Neural progenitor cell (in vitro differentiated cells): Measurements from ENCODE around the gene SMC6. TPM values are rescaled to one million over a fixed set of nuclear protein-coding genes. Genes with fewer than 3 reads are reported as not detected.

Experiments used
- DNase-seq: peaks from one replicate; pipeline ENCODE4 v3.0.0-alpha.2; 2016; ENCODE audit warnings: low spot score
- H2AFZ ChIP-seq: fragments of 200-600 bp; sonication (generic); replicated peaks from 2 replicates; pipeline ENCODE4 v1.6.1; 2016; ENCODE audit warnings: antibody characterized with exemption
- H3F3A ChIP-seq: fragments of 200-600 bp; sonication (generic); 2 replicates; pipeline ENCODE4 v1.6.1; 2016; ENCODE audit warnings: antibody characterized with exemption, low read depth
- H3K27ac ChIP-seq: fragments of 200-600 bp; sonication (generic); 2 replicates; pipeline ENCODE4 v1.5.1; 2016; ENCODE audit warnings: mild to moderate bottlenecking
- H3K27me3 ChIP-seq: fragments of 200-600 bp; sonication (generic); 2 replicates; pipeline ENCODE4 v1.6.1; 2016; ENCODE audit warnings: mild to moderate bottlenecking, moderate library complexity
- H3K36me3 ChIP-seq: fragments of 200-600 bp; sonication (generic); 2 replicates; pipeline ENCODE4 v1.5.1; 2016
- H3K4me1 ChIP-seq: fragments of 200-600 bp; sonication (generic); 2 replicates; pipeline ENCODE4 v1.6.1; 2016; ENCODE audit warnings: mixed run types
- H3K4me2 ChIP-seq: fragments of 200-600 bp; sonication (generic); 2 replicates; pipeline ENCODE4 v1.6.1; 2016
- H3K4me3 ChIP-seq: fragments of 200-600 bp; sonication (generic); 2 replicates; pipeline ENCODE4 v1.5.1; 2016
- H3K79me2 ChIP-seq: fragments of 200-600 bp; sonication (generic); 2 replicates; pipeline ENCODE4 v1.6.1; 2016; ENCODE audit warnings: low read depth
- H3K9ac ChIP-seq: fragments of 200-600 bp; sonication (generic); 2 replicates; pipeline ENCODE4 v1.6.1; 2016
- H3K9me3 ChIP-seq: fragments of 200-600 bp; sonication (generic); 2 replicates; pipeline ENCODE4 v1.5.1; 2016; ENCODE audit warnings: low read depth
- H4K20me1 ChIP-seq: fragments of 200-600 bp; sonication (generic); 2 replicates; pipeline ENCODE4 v1.6.1; 2016; ENCODE audit warnings: low read depth
- H3K27ac Mint-ChIP-seq: 3 replicates; pipeline ENCODE4 v1.8.0; 2021; ENCODE audit warnings: mixed read lengths
- H3K27me3 Mint-ChIP-seq: 2 replicates; pipeline ENCODE4 v1.8.0; 2022; ENCODE audit warnings: low read depth, mild to moderate bottlenecking, inconsistent platforms, moderate library complexity, mixed read lengths; ENCODE audit not compliant: insufficient read depth
- H3K36me3 Mint-ChIP-seq: 3 replicates; pipeline ENCODE4 v1.8.0; 2021; ENCODE audit warnings: mixed read lengths
- H3K4me1 Mint-ChIP-seq: 3 replicates; pipeline ENCODE4 v1.8.0; 2021; ENCODE audit warnings: mixed read lengths
- H3K4me3 Mint-ChIP-seq: 3 replicates; pipeline ENCODE4 v1.8.0; 2021; ENCODE audit warnings: mild to moderate bottlenecking, moderate library complexity, mixed read lengths
- H3K9me3 Mint-ChIP-seq: 3 replicates; pipeline ENCODE4 v1.8.0; 2020; ENCODE audit warnings: mixed read lengths
- EZH2 ChIP-seq: fragments of 200-600 bp; sonication (generic); IDR thresholded peaks from 2 replicates; pipeline ENCODE4 v1.6.1; 2017; ENCODE audit warnings: antibody characterized with exemption, mild to moderate bottlenecking, moderate library complexity
- EZH2phosphoT487 ChIP-seq: fragments of 200-600 bp; sonication (generic); IDR thresholded peaks from 2 replicates; pipeline ENCODE4 v1.6.1; 2017; ENCODE audit warnings: antibody characterized with exemption
- total RNA-seq: library from RNA; depleted of rRNA; stranded (reverse); fragments of >200 nt; gene quantifications from 2 replicates; pipeline ENCODE4 v1.2.3, GENCODE V29; 2015; ENCODE audit warnings: low replicate concordance
- TF ChIP-seq, protein P1 (sequence below): fragments of 200-600 bp; sonication (generic); IDR thresholded peaks from 2 replicates; pipeline ENCODE4 v1.5.1; 2017; ENCODE audit warnings: antibody characterized with exemption, mild to moderate bottlenecking

The SMC6 gene
- total RNA-seq, 1 donor from 2014 or later: 56.8 TPM

DNA sequence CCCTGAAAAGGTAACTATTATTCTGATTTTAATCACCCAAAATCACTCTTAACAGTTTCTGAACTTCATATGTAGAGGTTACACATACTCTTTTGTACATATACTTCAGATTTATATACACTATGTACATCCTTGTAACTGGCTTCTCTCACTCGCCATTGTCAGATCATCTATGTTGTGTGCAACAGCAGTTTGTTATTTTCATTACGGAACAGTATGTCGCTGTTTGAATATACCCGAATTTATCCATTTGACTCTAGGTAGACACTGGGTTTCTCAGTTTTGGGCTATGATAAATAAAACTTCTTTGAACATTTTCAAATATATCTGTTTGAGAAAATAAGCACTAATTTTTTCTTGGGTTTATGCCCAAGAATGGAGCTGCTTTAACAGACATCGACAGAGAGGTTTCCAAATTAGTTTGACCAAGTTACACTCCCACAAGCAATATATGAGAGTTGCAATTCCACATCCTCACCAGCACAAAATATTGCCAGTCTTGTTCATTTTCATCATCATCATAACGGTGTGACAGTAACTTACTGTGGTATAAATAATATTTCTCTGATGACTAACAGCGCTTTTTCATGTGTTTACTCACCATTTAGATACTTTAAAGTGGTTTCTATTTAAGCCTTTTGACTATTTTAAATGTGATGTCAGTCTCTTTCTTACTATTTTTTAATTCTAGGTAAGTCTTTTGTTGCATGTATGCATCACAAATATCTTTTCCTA lies 80.9 kb downstream of the SMC6 start:
- Histone ChIP-seq H2AFZ (no peak overlapping the region), H3K27ac (no peak overlapping the region), H3K9ac (no peak overlapping the region), H4K20me1 (no peaks in the 10 kb centered on the region), H3F3A (peaks cover 6% of the 10 kb centered on the region), H3K4me1 (no peaks in the 10 kb centered on the region), H3K4me3 (no peak overlapping the region), H3K9me3 (no peaks in the 10 kb centered on the region), H3K79me2 (no peaks in the 10 kb centered on the region), H3K4me2 (no peak overlapping the region), H3K27me3 (no peaks in the 10 kb centered on the region), H3K36me3 (peaks cover 20% of the 10 kb centered on the region)
- H3K4me1 Mint-ChIP-seq: no peaks in the 10 kb centered on the region
- TF ChIP-seq, protein P1, sequence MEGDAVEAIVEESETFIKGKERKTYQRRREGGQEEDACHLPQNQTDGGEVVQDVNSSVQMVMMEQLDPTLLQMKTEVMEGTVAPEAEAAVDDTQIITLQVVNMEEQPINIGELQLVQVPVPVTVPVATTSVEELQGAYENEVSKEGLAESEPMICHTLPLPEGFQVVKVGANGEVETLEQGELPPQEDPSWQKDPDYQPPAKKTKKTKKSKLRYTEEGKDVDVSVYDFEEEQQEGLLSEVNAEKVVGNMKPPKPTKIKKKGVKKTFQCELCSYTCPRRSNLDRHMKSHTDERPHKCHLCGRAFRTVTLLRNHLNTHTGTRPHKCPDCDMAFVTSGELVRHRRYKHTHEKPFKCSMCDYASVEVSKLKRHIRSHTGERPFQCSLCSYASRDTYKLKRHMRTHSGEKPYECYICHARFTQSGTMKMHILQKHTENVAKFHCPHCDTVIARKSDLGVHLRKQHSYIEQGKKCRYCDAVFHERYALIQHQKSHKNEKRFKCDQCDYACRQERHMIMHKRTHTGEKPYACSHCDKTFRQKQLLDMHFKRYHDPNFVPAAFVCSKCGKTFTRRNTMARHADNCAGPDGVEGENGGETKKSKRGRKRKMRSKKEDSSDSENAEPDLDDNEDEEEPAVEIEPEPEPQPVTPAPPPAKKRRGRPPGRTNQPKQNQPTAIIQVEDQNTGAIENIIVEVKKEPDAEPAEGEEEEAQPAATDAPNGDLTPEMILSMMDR: no peak
- no peak for TF ChIP-seq EZH2phosphoT487
- TF ChIP-seq EZH2: no peak
- no peaks in the 10 kb centered on the region for H3K9me3 Mint-ChIP-seq
- H3K36me3 Mint-ChIP-seq: peaks cover 6% of the 10 kb centered on the region
- no peak overlapping the region for H3K27ac Mint-ChIP-seq
- H3K27me3 Mint-ChIP-seq: no peaks in the 10 kb centered on the region
- no peak overlapping the region for H3K4me3 Mint-ChIP-seq
- DNase-seq: no peak

DNA sequence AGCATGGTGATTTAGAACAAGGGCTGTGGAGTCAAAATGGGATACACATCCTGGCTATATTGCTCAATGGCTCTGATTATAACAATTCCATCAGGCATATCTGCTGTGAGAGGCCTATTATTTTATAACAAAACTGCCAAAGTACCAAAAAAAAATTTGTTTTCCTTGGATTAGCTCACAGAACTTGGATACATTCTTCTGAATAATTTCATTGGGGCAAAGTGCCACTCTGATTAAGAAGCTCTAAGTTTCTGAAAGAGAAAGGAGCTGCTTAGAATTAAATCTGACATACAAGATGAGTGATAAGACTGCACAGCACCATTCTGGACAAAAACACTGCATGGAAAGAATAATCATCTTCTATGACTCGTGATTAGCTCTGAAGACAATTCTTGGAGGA lies 85.7 kb downstream of the SMC6 start:
- H3K36me3 ChIP-seq: peaks cover 18% of the 10 kb centered on the region
- no peaks in the 10 kb centered on the region for H3K9me3 Mint-ChIP-seq
- peaks cover 3% of the 10 kb centered on the region for H3F3A ChIP-seq
- no peak overlapping the region for H3K4me3 ChIP-seq
- H3K27me3 ChIP-seq: no peaks in the 10 kb centered on the region
- no peaks in the 10 kb centered on the region for H3K27me3 Mint-ChIP-seq
- no peak overlapping the region for H3K4me3 Mint-ChIP-seq
- no peak overlapping the region for H3K27ac Mint-ChIP-seq
- H3K27ac ChIP-seq: no peak overlapping the region
- TF ChIP-seq, protein P1: no peak
- TF ChIP-seq EZH2 (no peak), EZH2phosphoT487 (no peak)
- no peaks in the 10 kb centered on the region for H3K4me1 ChIP-seq
- DNase-seq: no peak
- no peaks in the 10 kb centered on the region for H4K20me1 ChIP-seq
- H3K9me3 ChIP-seq: no peaks in the 10 kb centered on the region
- peaks cover 12% of the 10 kb centered on the region for H3K36me3 Mint-ChIP-seq
- no peaks in the 10 kb centered on the region for H3K4me1 Mint-ChIP-seq
- H3K79me2 ChIP-seq: no peaks in the 10 kb centered on the region
- H3K9ac ChIP-seq: no peak overlapping the region
- no peak overlapping the region for H2AFZ ChIP-seq
- H3K4me2 ChIP-seq: no peak overlapping the region

DNA sequence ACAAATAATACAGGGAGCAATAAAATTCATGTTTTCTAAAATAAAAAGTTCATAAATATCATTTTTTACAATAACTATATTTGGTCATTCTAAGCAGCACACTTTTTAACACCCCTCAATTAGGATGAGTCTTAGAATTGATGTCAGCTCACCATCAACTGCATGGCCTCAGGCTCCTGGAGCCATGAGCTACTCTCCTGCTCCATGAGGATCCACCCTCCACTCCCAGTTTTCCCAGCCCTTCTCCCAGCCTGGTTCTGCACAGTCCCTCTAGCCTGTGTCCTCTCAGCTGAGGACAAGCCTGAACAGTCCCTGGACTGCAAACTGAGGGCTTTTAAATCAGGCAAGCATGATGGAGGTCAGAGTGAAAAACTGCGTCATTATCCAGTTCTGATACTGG lies 89.1 kb downstream of the SMC6 start:
- TF ChIP-seq, protein P1: no peak
- TF ChIP-seq EZH2 (no peak), EZH2phosphoT487 (no peak)
- no peak overlapping the region for H3K27ac Mint-ChIP-seq
- peaks cover 20% of the 10 kb centered on the region for H3K36me3 Mint-ChIP-seq

More for the DNA sequence above, 89.1 kb downstream of the SMC6 start:
- Histone ChIP-seq H3F3A (no peaks in the 10 kb centered on the region), H3K79me2 (no peaks in the 10 kb centered on the region), H4K20me1 (no peaks in the 10 kb centered on the region), H3K9ac (no peak overlapping the region), H3K27me3 (no peaks in the 10 kb centered on the region), H2AFZ (no peak overlapping the region), H3K4me2 (no peak overlapping the region), H3K4me1 (no peaks in the 10 kb centered on the region), H3K9me3 (no peaks in the 10 kb centered on the region), H3K4me3 (no peak overlapping the region), H3K36me3 (peaks cover 13% of the 10 kb centered on the region), H3K27ac (no peak overlapping the region)
- H3K9me3 Mint-ChIP-seq: no peaks in the 10 kb centered on the region
- H3K4me1 Mint-ChIP-seq: no peaks in the 10 kb centered on the region
- H3K27me3 Mint-ChIP-seq: no peaks in the 10 kb centered on the region
- no peak for DNase-seq
- H3K4me3 Mint-ChIP-seq: no peak overlapping the region
